Sigmoid colon (tissue), 7 donors: ENCODE data around the gene ARHGAP8. TPM values are rescaled to one million over a fixed set of nuclear protein-coding genes. Genes with fewer than 3 reads are reported as not detected.

ENCODE experiments used
- DNase-seq: peaks from one replicate; pipeline ENCODE4 v3.0.0-alpha.2; 2019
- H3K27ac ChIP-seq, 4 donors: fragments of 200-600 bp; sonication (generic); one replicate each; pipeline ENCODE4 v1.5.1; 2016 to 2019; ENCODE audit warnings: mild to moderate bottlenecking in 1 of 4
- H3K27me3 ChIP-seq, 3 donors: fragments of 200-600 bp; sonication (generic); one replicate each; pipeline ENCODE4 v1.5.1; 2019; ENCODE audit warnings: mild to moderate bottlenecking in 1 of 3
- H3K36me3 ChIP-seq, 4 donors: fragments of 200-600 bp; sonication (generic); one replicate each; pipeline ENCODE4 v1.5.1; 2016 to 2019
- H3K4me1 ChIP-seq, 4 donors: fragments of 200-600 bp; sonication (generic); one replicate each; pipeline ENCODE4 v1.5.1; 2017 to 2019
- H3K4me3 ChIP-seq, 4 donors: fragments of 200-600 bp; sonication (generic); one replicate each; pipeline ENCODE4 v1.5.1; 2017 to 2019; ENCODE audit warnings: mild to moderate bottlenecking in 2 of 4, moderate library complexity in 1 of 4
- H3K9me3 ChIP-seq, 4 donors: fragments of 200-600 bp in 3 of 4; sonication (generic) in 3 of 4; one replicate each; pipeline versions ENCODE4 v1.5.1 to v1.6.1; 2013 to 2019
- EP300 ChIP-seq, 4 donors: sonication (generic); formaldehyde crosslinking; IDR thresholded peaks; one replicate each; pipeline ENCODE4 v1.6.1; 2017; ENCODE audit warnings: antibody characterized with exemption in 4 of 4
- POLR2A ChIP-seq, 2 donors: fragments of 450-650 bp; IDR thresholded peaks; one replicate each; pipeline ENCODE4 v1.6.1; 2016; ENCODE audit warnings: antibody characterized with exemption in 2 of 2, mild to moderate bottlenecking in 2 of 2, moderate library complexity in 2 of 2
- POLR2AphosphoS5 ChIP-seq, 4 donors: sonication (generic); formaldehyde crosslinking; IDR thresholded peaks; one replicate each; pipeline ENCODE4 v1.6.1; 2017; ENCODE audit warnings: antibody characterized with exemption in 4 of 4
- WGBS, 2 donors: extraction: QIAGEN DNeasy Blood & Tissue Kit; methylation state at CpG; one replicate each; pipeline ENCODE4 v1.1.7; 2013; 5-methylcytosine and 5-hydroxymethylcytosine counted together
- intact Hi-C: fragments of 100-400 bp; cut with DNase I; formaldehyde crosslinking; loops from one replicate; pipeline ENCODE4 v1.15.1; 2023
- polyA plus RNA-seq, 3 donors: library from polyadenylated mRNA; stranded (reverse); fragments of 200-250 nt; gene quantifications; one replicate each; pipeline ENCODE4 v1.2.3, GENCODE V29; 2013
- total RNA-seq, 4 donors: library from RNA; depleted of rRNA; stranded (reverse); fragments of >200 nt; gene quantifications; one replicate each; pipeline ENCODE4 v1.1.0, GENCODE V29; 2016
- TF ChIP-seq, protein P1 (sequence below), 4 experiments: fragments of 450-650 bp in 3 of 4; fragments of 200-600 bp in 1 of 4; IDR thresholded peaks; one replicate each; pipeline ENCODE4 v1.5.1; 2016 to 2019; ENCODE audit warnings: antibody characterized with exemption in 4 of 4, mild to moderate bottlenecking in 3 of 4, moderate library complexity in 2 of 4
- donor health status: healthy with polysubstance abuse.
- donor health status: Bipolar disorder and iron deficiency.
- donor health status: healthy.

Gene ARHGAP8
- total and polyA plus RNA-seq, 7 donors: 0.66 to 30.9 (median 6.0) TPM; not detected in 1

DNA sequence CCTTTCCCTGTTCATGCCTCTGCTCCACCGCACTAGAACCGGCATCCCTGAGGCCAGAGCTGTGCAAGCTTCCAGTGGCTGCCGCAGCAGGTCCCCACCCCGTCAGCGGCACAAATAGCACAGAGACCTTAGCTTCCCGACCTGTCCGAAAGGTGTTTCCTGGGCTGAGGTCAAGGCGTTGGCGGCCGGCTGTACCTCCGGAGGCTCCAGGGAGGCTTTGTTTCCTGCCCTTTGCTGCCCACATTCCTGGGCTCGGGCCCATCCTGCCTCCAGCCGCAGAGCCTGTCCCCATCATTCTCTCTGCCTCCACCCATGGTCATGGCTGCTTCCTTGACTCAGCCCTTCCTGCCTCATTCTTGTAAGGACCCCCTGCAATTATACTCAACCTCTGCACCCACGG is 31.2 kb downstream of the ARHGAP8 start:
- peaks cover 0 to 22% (median 0%) of the 10 kb centered on the region in 3 donors for H3K27me3 ChIP-seq
- TF ChIP-seq POLR2AphosphoS5 (IDR thresholded peaks at IDR 0.05) (no peak), EP300 (IDR thresholded peaks at IDR 0.05) (no peak), POLR2A (IDR thresholded peaks at IDR 0.05) (no peak)
- TF ChIP-seq, protein P1, sequence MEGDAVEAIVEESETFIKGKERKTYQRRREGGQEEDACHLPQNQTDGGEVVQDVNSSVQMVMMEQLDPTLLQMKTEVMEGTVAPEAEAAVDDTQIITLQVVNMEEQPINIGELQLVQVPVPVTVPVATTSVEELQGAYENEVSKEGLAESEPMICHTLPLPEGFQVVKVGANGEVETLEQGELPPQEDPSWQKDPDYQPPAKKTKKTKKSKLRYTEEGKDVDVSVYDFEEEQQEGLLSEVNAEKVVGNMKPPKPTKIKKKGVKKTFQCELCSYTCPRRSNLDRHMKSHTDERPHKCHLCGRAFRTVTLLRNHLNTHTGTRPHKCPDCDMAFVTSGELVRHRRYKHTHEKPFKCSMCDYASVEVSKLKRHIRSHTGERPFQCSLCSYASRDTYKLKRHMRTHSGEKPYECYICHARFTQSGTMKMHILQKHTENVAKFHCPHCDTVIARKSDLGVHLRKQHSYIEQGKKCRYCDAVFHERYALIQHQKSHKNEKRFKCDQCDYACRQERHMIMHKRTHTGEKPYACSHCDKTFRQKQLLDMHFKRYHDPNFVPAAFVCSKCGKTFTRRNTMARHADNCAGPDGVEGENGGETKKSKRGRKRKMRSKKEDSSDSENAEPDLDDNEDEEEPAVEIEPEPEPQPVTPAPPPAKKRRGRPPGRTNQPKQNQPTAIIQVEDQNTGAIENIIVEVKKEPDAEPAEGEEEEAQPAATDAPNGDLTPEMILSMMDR (IDR thresholded peaks at IDR 0.05): no peak
- no peak overlapping the region for H3K27ac ChIP-seq
- H3K4me3 ChIP-seq: no peak overlapping the region
- H3K36me3 ChIP-seq: no peaks in the 10 kb centered on the region
- DNase-seq: no peak
- intact Hi-C loops: no loop called here
- H3K4me1 ChIP-seq: no peaks in the 10 kb centered on the region
- 29 to 45% methylated on average over 14 of the region's 14 CpGs for WGBS, 2 donors
- H3K9me3 ChIP-seq: no peaks in the 10 kb centered on the region

- no peak for DNase-seq
- peaks cover 0 to 8% (median 0%) of the 10 kb centered on the region in 3 donors for H3K27me3 ChIP-seq
- H3K36me3 ChIP-seq: no peaks in the 10 kb centered on the region
- H3K4me3 ChIP-seq: no peak overlapping the region
- no peak for TF ChIP-seq EP300 (IDR thresholded peaks at IDR 0.05)
- TF ChIP-seq POLR2AphosphoS5 (IDR thresholded peaks at IDR 0.05): no peak
- TF ChIP-seq, protein P1 (IDR thresholded peaks at IDR 0.05): no peak
- TF ChIP-seq POLR2A (IDR thresholded peaks at IDR 0.05): no peak
- 87 to 92% methylated on average over 23 of the region's 23 CpGs for WGBS, 2 donors
- no peaks in the 10 kb centered on the region for H3K9me3 ChIP-seq
- H3K27ac ChIP-seq: no peak overlapping the region
- intact Hi-C loops: no loop called here
- no peaks in the 10 kb centered on the region for H3K4me1 ChIP-seq
Measured at GRCh38 chr22:44786136-44786535, 33.8 kb downstream of the ARHGAP8 start.

GRCh38 chr22:44786610-44787009 is 34.2 kb downstream of the ARHGAP8 start:
- Histone ChIP-seq H3K36me3 (no peaks in the 10 kb centered on the region), H3K4me3 (no peak overlapping the region), H3K27me3 (peaks cover 0 to 3% (median 0%) of the 10 kb centered on the region in 3 donors), H3K4me1 (no peaks in the 10 kb centered on the region), H3K27ac (no peak overlapping the region), H3K9me3 (no peaks in the 10 kb centered on the region)
- DNase-seq: no peak
- TF ChIP-seq, protein P1 (IDR thresholded peaks at IDR 0.05): no peak
- no peak for TF ChIP-seq POLR2AphosphoS5 (IDR thresholded peaks at IDR 0.05)
- no peak for TF ChIP-seq EP300 (IDR thresholded peaks at IDR 0.05)
- no peak for TF ChIP-seq POLR2A (IDR thresholded peaks at IDR 0.05)
- intact Hi-C loops: no loop called here
- 80 to 81% methylated on average over 7 of the region's 7 CpGs for whole genome bisulfite sequencing, 2 donors

- Histone ChIP-seq H3K27ac (no peak overlapping the region), H3K9me3 (no peaks in the 10 kb centered on the region), H3K4me3 (no peak overlapping the region), H3K27me3 (no peaks in the 10 kb centered on the region), H3K4me1 (no peaks in the 10 kb centered on the region), H3K36me3 (no peaks in the 10 kb centered on the region)
- no peak for DNase-seq
- WGBS, 2 donors: 80 to 84% methylated on average over 3 of the region's 3 CpGs
- intact Hi-C loops: no loop called here
- TF ChIP-seq, protein P1 (IDR thresholded peaks at IDR 0.05): no peak
- TF ChIP-seq EP300 (IDR thresholded peaks at IDR 0.05) (no peak), POLR2A (IDR thresholded peaks at IDR 0.05) (no peak), POLR2AphosphoS5 (IDR thresholded peaks at IDR 0.05) (no peak)
Measured at GRCh38 chr22:44787832-44788231, 35.5 kb downstream of the ARHGAP8 start.

DNA sequence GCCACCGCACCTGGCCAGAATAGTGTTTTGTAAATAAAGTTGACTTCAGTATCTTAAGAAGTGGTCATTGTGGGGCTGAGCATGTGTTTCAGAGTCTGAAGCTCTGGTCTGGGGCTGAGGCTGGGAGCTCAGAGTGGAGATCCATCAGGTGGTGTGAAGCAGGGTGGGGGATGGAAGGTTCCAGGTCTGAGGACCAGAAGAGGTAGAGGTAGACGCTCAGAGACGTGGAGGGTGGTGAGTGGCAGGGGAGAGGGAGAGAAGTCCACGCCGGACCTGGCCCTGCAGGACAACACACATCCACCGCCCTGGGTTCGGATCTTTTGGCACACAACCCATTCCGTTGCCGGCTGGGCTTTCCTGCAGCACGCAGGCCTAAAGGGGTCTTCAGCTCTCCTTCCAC is 40.7 kb downstream of the ARHGAP8 start:
- Histone ChIP-seq H3K9me3 (no peaks in the 10 kb centered on the region), H3K4me3 (no peak overlapping the region), H3K27ac (no peak overlapping the region), H3K27me3 (peaks cover 0 to 23% (median 5%) of the 10 kb centered on the region in 3 donors), H3K4me1 (no peaks in the 10 kb centered on the region), H3K36me3 (no peaks in the 10 kb centered on the region)
- 82 to 93% methylated on average over 10 of the region's 10 CpGs for WGBS, 2 donors
- TF ChIP-seq, protein P1 (IDR thresholded peaks at IDR 0.05): no peak
- TF ChIP-seq POLR2A (IDR thresholded peaks at IDR 0.05) (no peak), EP300 (IDR thresholded peaks at IDR 0.05) (no peak), POLR2AphosphoS5 (IDR thresholded peaks at IDR 0.05) (no peak)
- DNase-seq: no peak
- intact Hi-C loops: no loop called here
